Measurements from ENCODE around the gene CMBL.

CMBL gene

DNA sequence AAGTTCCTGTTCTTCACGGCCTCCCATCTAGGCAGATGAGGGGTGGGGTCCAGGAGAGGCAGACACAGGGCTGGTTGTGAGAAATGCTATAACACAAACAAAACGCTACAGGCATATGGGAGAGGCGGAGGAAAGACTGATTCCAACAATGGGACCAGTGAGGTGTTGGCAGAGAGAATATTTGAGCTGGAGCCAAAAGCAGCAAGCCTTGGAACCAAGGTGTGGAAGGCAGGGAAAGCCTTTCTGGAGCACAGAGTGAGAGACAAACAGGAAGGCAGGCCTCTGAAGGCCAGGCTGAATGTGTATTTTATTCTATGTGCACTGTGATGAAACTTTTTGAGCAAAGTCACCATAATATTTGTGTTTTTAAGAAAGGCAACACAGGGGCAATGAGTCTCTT, 60.9 kb downstream of the CMBL start:
- no peak for TF ChIP-seq POLR2A (IDR thresholded peaks at IDR 0.05; ENCODE audit: low read depth, low read length)
- DNase-seq (ENCODE audit: insufficient read length) (no peak), FAIRE-seq (no peak)

DNA sequence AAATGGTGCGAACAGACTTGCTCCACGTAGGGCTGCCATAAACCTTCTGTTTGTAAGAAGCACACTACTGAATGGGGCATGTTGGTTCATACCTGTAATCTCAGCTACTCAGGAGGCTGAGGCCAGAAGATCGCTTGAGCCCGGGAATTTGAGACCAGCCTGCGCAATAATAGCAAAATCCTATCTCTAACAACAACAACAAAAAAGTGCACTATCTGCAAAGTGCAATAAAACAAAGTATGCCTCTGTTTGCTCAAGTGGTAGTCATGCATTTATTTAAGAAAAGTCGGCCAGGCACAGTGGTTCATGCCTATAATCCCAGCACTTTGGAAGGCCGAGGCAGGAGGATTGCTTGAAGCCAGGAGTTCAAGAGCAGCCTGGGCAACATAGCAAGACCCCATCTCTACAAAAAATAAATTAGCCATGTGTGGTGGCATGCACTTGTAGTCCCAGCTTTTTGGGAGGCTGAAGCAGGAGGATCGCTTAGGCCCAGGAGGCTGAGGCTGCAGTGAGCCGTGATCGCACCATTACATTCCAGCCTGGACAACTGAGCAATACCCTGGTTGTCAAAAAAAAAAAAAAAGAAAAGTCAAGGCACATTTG, 63.3 kb downstream of the CMBL start:
- no peak for DNase-seq (ENCODE audit: insufficient read length)
- no peak for FAIRE-seq
- TF ChIP-seq TAF1 (IDR thresholded peaks at IDR 0.05; ENCODE audit: borderline replicate concordance, low read depth, low read length) (no peak), POLR2AphosphoS5 (IDR thresholded peaks at IDR 0.05; ENCODE audit: low read depth, low read length) (no peak), POLR2A (IDR thresholded peaks at IDR 0.05; ENCODE audit: low read depth, low read length) (no peak)

DNA sequence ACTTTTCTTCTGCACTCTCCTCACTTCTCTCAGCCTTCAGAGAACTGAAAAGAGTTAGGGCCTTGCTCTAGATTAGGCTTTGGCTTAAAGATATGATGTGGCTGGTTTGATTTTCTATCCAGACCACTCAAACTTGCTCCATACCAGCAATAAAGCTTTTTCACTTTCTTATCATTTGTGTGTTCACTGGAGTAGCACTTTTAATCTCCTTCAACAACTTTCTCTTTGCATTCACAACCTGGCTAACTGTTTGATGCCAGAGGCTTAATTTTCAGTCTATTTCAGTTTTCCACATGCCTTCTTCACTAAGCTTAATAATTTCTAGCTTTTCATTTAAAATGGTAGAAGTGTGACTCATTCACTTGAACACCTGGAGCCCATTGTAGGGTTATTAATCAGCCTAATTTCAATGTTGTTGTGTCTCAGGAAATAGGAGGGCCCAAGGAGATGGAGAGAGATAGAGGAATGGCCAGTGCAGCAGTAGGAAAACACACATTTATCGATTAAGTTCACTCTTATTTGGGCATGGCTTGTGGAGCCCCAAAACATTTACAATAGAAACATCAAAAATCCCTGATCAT, 64.0 kb downstream of the CMBL start:
- DNase-seq (ENCODE audit: insufficient read length), result no peak
- TF ChIP-seq POLR2A (IDR thresholded peaks at IDR 0.05; ENCODE audit: low read depth, low read length), result no peak
- no peak for TF ChIP-seq POLR2AphosphoS5 (IDR thresholded peaks at IDR 0.05; ENCODE audit: low read depth, low read length)
- TF ChIP-seq TAF1 (IDR thresholded peaks at IDR 0.05; ENCODE audit: borderline replicate concordance, low read depth, low read length), result no peak
- FAIRE-seq, result no peak

DNA sequence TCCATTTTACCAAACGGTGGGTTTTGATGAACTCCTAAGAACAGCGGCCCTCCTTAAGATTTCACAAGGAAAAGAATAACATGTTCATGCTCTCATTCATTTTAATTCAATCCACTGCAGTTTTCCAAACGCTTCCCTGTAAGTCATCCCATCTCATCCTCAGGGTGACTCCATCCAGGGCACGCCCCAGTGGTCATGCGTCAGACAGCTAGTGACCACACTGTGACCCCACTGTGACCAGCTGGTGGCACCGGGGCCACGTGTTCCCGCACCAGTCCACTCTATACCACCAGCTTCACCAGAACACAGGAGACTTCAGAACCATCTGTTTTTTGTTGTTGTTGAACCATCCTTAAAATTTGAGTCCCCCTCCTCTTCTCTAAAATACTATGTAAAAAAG, 72.4 kb downstream of the CMBL start:
- DNase-seq (ENCODE audit: insufficient read length) (no peak), FAIRE-seq (no peak)
- TF ChIP-seq TAF1 (IDR thresholded peaks at IDR 0.05; ENCODE audit: borderline replicate concordance, low read depth, low read length) (no peak), POLR2A (IDR thresholded peaks at IDR 0.05; ENCODE audit: low read depth, low read length) (no peak), POLR2AphosphoS5 (IDR thresholded peaks at IDR 0.05; ENCODE audit: low read depth, low read length) (no peak)

DNA sequence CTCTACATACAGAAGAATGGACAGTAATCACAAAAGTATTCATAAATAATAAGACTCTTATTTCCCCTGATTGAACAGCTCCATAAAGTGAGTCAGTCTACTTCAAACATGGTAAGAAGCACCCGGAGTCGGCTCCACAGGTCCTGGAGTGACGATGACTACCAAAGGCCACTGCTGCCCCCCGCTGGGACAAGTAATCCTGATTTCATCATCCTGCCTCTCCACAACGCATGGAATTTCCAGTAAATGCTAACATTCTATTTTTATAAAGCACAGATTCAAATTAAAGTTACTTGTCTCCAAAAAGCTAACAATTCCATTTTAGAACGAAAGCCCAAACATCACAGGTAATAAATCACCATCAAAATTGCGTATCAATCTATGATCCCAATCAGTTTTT, 74.2 kb downstream of the CMBL start:
- TF ChIP-seq POLR2AphosphoS5 (IDR thresholded peaks at IDR 0.05; ENCODE audit: low read depth, low read length) (no peak), TAF1 (IDR thresholded peaks at IDR 0.05; ENCODE audit: borderline replicate concordance, low read depth, low read length) (no peak), POLR2A (IDR thresholded peaks at IDR 0.05; ENCODE audit: low read depth, low read length) (no peak)
- no peak for DNase-seq (ENCODE audit: insufficient read length)
- no peak for FAIRE-seq

DNA sequence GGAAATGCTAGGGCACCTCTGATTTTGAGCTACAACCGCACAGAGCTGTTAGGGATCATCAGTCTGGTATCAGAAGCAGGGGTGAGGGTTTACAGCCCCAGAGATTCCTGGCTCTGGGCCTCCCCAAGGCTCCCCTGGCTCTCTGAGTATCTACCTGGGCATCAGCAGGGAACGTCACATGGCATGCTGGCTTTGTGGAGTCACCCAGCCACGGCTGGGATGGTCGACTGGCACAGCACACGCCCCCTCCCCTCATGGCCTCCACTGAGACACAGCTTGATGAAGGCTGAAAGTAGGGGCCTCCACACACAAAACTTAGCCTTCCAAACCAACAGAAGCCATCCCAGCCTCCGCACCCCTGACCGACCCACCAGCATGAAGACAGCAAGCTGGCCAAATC, 74.7 kb downstream of the CMBL start:
- no peak for DNase-seq (ENCODE audit: insufficient read length)
- no peak for FAIRE-seq
- TF ChIP-seq TAF1 (IDR thresholded peaks at IDR 0.05; ENCODE audit: borderline replicate concordance, low read depth, low read length) (no peak), POLR2A (IDR thresholded peaks at IDR 0.05; ENCODE audit: low read depth, low read length) (no peak), POLR2AphosphoS5 (IDR thresholded peaks at IDR 0.05; ENCODE audit: low read depth, low read length) (no peak)

DNA sequence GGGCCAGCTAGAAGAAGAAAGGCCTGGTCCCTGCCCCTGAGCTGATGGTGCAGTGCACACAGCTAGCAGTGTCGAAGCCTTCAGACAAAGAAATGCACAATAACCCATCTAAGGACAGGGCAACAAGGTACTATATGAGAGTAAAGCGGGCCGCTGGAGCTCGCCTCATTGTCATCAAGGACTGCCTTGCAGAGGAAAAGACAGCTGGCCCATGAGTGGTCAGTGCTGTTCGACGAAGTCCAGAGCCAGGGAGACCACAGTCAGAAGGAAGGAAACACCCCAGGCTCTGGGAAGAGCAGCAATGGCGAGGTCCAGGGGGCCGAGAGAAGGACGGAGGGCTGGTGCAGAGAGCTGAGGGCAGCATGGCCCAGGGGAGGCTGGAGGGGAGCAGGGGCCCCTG, 75.3 kb downstream of the CMBL start:
- FAIRE-seq (no peak), DNase-seq (ENCODE audit: insufficient read length) (no peak)
- TF ChIP-seq TAF1 (IDR thresholded peaks at IDR 0.05; ENCODE audit: borderline replicate concordance, low read depth, low read length), result no peak
- TF ChIP-seq POLR2AphosphoS5 (IDR thresholded peaks at IDR 0.05; ENCODE audit: low read depth, low read length), result no peak
- no peak for TF ChIP-seq POLR2A (IDR thresholded peaks at IDR 0.05; ENCODE audit: low read depth, low read length)

DNA sequence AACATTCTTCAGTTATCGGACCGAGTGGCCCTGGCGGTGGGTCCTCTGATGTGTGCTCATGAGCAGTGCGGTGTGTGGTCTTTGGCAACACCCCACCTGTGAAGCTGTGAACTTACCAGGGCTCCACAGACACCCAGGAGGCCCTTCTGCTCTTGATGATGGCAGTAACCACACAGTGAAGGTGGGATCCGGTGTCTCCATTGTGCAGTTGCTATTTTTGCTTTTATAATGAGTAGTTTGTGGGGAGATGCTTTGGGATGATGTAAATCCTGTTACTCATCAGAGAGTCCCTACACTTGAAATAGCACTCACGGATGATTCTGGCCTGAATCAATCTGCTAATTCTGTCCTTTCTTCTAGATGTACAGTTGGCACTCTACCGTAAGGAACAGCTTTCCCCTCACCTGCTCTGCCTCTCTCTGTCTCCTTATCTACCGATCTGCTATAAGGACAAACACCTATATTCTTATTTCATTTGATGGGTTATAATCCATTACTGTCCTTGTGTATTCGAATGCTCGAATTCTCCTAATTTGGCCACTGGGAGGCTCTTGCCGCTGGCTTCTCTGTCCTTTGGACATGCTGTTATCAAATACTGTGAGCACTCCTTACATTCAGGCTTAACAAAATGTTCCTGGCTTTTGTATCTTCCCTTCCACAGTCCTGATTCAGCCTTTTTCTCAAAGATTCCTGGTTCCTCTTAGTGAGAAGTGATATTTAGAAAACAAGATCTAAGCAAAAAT, 78.2 kb downstream of the CMBL start:
- FAIRE-seq (no peak), DNase-seq (ENCODE audit: insufficient read length) (no peak)
- no peak for TF ChIP-seq POLR2A (IDR thresholded peaks at IDR 0.05; ENCODE audit: low read depth, low read length)
- no peak for TF ChIP-seq POLR2AphosphoS5 (IDR thresholded peaks at IDR 0.05; ENCODE audit: low read depth, low read length)
- TF ChIP-seq TAF1 (IDR thresholded peaks at IDR 0.05; ENCODE audit: borderline replicate concordance, low read depth, low read length), result no peak

DNA sequence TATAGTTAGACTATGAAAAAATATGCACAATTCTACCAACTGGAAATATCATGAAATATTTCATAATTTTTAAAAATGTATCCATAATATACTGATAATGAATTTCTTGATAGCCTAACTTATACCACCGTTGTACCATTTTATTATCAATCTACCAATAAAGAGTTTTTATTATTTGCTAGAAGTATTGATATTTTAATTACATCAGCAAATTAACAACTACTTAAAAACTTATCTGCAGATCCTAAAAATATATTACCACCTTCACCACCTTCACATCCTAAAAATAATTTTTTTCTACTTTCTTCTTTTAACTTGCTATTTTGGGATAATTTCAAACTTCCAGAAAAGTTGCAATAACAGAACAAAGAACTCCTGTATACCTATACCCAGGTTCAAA, 79.4 kb downstream of the CMBL start:
- DNase-seq (ENCODE audit: insufficient read length) (no peak), FAIRE-seq (no peak)
- no peak for TF ChIP-seq POLR2A (IDR thresholded peaks at IDR 0.05; ENCODE audit: low read depth, low read length)
- TF ChIP-seq POLR2AphosphoS5 (IDR thresholded peaks at IDR 0.05; ENCODE audit: low read depth, low read length), result no peak
- no peak for TF ChIP-seq TAF1 (IDR thresholded peaks at IDR 0.05; ENCODE audit: borderline replicate concordance, low read depth, low read length)

Data from GM12892 (cell line).